DLD1 (cell line): ENCODE measurements around the gene SYCE1.
"Not testable (repeated sequence)": the region's sequence is repeated elsewhere in the genome, so short reads cannot be mapped to it uniquely, and the experiment has no call there.

Experiments
- in situ Hi-C: cut with HindIII; loops from 2 replicates; pipeline ENCODE4 v1.10.0; 2017; ENCODE audit warnings: low sequenced_read_pairs

Gene SYCE1

GRCh38 chr10:133559216-133559615 is 6.2 kb downstream of the SYCE1 start:
- in situ Hi-C loops: no loop called here

DNA sequence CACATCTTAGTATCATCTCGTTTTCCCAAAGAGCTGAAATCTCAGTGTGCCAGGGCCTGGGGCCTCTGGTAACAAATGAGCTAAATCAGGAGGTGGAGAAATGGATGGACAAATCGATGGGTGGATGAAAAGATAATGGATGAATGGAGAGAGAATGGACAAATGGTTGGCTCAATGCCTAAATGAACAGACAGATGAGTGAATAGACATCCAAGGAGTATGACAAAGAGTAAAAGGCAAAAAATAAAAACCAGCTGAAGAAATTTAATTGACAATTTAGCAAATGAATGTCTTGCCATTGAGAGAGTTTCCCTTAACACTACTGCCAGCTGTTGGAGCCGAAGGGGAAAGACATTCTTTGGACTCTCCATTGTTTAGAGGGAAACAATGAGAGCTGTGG is 8.0 kb downstream of the SYCE1 start:
- in situ Hi-C loops: no loop called here

- in situ Hi-C loops: no loop called here
Measured at GRCh38 chr10:133555521-133555920, 9.9 kb downstream of the SYCE1 start.

GRCh38 chr10:133554600-133554999 is 10.8 kb downstream of the SYCE1 start:
- in situ Hi-C loops: no loop called here

DNA sequence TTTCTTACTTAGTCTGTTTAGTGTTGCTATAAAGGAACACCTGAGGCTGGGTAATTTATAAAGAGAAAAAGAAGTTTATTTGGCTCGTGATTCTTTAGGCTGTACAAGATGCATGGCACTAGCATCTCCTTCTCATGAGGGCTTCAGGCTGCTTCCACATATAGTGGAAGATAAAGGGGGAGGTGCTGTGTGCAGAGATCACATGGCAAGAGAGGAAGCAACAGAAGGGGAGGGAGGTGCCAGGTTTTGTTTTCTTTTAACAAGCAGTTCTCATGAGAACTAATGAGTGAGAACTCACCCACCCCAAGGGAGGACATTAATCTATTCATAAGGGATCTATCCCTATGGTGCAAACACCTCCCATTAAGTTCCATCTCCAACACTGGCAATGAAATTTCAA is 20.9 kb downstream of the SYCE1 start:
- in situ Hi-C loops: no loop called here

DNA sequence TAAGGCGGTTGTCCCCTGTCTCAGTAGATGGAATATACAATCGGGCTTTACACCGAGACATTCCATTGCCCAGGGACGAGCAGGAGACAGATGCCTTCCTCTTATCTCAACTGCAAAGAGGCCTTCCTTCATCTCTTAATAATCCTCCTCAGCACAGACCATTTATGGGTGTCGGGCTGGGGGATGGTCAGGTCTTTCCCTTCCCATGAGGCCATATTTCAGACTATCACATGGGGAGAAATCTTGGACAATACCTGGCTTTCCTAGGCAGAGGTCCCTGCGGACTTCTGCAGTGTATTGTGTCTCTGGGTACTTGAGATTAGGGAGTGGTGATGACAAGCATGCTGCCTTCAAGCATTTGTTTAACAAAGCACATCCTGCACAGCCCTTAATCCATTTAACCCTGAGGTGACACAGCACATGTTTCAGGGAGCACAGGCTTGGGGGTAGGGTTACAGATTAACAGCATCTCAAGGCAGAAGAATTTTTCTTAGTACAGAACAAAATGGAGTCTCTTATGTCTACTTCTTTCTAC is 23.9 kb downstream of the SYCE1 start:
- in situ Hi-C loops: not testable (repeated sequence)

- in situ Hi-C loops: no loop called here
Measured at GRCh38 chr10:133537546-133538545, 27.5 kb downstream of the SYCE1 start.

DNA sequence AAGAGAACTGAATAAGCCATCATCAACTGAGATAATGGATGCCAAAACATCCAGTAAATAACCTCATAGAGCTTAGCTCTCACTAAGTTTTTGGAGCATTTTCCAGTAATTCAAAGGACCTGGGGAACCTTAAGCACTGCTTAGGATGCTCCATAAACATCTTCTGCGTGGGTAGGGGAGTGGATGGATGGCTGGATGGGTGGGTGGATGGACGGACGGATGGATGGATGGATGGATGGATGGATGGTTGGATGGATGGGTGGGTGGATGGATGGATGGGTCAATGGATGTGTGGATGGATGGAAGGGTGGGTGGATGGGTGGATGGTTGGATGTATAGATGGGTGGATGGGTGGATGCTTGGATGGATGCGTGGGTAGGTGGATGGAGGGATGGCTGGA is 29.2 kb downstream of the SYCE1 start:
- in situ Hi-C loops: no loop called here

DNA sequence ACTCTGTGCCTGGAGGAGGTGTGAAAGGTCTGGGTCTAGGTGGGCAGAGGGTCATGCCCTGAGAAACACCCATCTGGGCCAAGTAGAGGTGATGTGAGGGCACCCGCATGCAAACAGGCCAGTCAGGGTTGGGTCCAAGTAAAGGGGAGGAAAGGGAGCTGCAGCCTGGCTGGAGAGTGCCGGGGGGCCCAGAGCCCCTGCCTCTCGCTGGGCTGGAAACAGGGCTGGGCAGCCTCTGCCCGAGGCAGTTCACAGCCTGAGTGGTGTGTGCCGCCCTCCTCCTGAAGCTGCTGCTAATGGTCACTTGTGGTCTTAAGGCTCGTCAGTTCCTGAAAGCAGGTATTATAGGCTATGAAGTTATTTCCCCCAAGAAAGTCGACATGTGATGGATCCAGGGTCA is 31.0 kb downstream of the SYCE1 start:
- in situ Hi-C loops: no loop called here

DNA sequence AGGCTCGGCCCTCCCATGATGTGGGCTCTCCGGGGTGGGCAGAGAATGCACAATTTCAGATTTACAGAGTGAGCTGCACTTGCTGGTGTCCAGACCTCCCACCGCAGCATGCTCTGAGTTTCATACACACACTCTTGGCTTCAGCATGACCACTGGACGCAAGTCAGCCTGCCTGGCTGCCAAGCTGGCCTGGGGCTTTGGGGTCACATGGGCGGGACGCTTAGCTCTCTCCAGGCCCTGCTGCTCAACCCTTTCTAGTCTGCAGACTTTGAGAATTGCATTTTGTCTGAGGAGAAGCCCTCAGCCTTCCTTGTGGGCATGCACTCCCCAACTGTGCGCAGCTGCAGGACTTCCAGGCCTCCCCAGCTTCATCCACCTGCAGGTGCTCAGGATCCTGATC is 32.5 kb downstream of the SYCE1 start:
- in situ Hi-C loops: no loop called here

- in situ Hi-C loops: no loop called here
Measured at GRCh38 chr10:133530506-133530905, 34.9 kb downstream of the SYCE1 start.

GRCh38 chr10:133529576-133529946 is 35.8 kb downstream of the SYCE1 start:
- in situ Hi-C loops: no loop called here

GRCh38 chr10:133528845-133529575 is 36.4 kb downstream of the SYCE1 start:
- in situ Hi-C loops: no loop called here

DNA sequence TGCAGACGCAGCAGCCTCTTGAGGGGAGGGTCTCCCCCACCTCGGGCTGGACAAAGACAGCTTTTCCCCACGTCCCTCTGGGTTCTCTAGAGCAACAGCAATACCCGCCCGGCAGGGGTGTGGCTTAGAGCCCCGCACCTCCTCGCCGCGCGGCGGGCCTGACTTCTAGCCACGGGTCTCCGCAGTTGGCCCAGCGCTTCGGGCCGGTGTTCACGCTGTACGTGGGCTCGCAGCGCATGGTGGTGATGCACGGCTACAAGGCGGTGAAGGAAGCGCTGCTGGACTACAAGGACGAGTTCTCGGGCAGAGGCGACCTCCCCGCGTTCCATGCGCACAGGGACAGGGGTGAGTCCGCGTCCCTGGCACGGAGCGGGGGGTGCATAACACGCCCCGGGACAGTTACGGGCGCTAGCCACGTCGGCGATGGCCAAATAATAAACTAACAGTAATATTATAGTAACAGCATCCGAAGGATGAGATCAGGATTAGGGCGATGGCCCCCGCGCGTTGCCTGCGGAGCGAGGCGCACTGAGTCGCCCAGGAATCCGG is 37.0 kb downstream of the SYCE1 start:
- in situ Hi-C loops: no loop called here

GRCh38 chr10:133527771-133528271 is 37.6 kb downstream of the SYCE1 start:
- in situ Hi-C loops: no loop called here

DNA sequence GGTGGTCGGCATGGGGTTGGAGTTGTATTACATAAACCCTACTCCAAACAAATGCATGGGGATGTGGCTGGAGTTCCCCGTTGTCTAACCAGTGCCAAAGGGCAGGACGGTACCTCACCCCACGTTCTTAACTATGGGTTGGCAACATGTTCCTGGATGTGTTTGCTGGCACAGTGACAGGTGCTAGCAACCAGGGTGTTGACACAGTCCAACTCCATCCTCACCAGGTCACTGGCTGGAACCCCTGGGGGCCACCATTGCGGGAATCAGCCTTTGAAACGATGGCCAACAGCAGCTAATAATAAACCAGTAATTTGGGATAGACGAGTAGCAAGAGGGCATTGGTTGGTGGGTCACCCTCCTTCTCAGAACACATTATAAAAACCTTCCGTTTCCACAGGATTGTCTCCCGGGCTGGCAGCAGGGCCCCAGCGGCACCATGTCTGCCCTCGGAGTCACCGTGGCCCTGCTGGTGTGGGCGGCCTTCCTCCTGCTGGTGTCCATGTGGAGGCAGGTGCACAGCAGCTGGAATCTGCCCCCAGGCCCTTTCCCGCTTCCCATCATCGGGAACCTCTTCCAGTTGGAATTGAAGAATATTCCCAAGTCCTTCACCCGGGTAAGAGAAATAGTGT is 38.3 kb downstream of the SYCE1 start, which contains the start of gene CYP2E1:
Gene CYP2E1 (plus strand): TSS at position 407 of the 632 bp plus-strand sequence. CDS start 33 bp downstream, at position 440.
- in situ Hi-C loops: no loop called here

DNA sequence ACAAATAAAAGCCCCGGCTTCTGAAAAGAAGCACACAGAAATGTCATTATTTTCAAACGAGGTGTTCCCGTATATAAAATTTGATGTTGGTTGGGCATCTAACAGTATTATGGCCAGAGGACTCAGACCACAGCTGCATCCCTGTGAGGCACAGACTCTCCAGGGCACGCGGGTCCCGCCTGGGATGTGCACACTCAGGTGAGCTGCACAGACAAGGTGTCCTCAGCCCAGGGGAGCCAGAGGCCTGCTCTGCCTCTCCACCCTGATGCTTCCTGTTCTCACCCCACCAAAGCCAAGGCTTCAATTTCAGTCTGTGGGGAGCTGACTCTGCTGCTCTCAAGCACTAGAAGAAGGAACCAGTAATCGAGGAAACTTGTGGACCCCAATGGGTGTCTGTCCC is 39.9 kb downstream of the SYCE1 start:
- in situ Hi-C loops: no loop called here

DNA sequence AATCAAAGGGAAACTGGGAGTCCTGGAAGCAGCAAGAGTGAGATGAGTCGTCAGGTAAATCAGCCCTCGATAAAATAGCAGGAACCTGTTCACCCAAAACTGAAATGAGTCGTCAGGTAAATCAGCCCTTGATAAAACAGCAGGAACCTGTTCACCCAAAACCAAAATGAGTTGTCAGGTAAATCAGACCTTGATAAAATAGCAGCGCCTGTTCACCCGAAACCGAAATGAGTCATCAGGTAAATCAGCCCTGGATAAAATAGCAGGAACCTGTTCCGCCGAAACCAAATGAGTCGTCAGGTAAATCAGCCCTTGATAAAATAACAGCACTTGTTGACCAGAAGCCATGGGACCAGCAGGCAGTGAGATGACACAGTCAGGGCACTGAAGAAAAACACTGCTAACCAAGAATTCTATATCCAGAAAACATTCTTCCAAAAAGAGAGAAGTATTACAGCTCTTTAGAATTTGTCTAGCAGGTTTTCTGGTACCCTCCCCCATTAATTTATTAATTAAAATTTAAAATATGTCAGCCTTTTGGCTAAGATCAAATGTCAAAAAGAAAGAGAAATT is 41.7 kb downstream of the SYCE1 start:
- in situ Hi-C loops: no loop called here

GRCh38 chr10:133520193-133520738 is 45.1 kb downstream of the SYCE1 start:
- in situ Hi-C loops: no loop called here

DNA sequence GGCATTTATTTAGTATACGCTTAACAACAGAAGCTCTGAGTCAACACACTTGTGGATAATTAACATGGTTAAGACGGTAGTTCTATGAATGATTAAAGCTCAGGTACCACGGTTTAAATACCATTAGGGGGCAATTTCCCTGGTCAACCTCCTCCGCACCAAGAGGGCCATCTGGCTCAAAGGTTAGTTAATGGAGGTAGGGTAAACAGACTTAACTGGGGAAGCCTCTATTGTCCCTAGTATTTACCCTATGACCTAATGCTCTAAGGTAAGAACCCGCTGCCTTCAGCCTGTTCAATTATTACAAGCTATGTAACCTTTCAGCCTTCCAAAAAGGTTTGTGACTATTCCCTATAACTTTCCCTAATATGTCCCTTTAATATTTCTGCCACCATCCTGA is 46.9 kb downstream of the SYCE1 start:
- in situ Hi-C loops: not testable (repeated sequence)
